ENCODE data around the gene GPR132.

DNA sequence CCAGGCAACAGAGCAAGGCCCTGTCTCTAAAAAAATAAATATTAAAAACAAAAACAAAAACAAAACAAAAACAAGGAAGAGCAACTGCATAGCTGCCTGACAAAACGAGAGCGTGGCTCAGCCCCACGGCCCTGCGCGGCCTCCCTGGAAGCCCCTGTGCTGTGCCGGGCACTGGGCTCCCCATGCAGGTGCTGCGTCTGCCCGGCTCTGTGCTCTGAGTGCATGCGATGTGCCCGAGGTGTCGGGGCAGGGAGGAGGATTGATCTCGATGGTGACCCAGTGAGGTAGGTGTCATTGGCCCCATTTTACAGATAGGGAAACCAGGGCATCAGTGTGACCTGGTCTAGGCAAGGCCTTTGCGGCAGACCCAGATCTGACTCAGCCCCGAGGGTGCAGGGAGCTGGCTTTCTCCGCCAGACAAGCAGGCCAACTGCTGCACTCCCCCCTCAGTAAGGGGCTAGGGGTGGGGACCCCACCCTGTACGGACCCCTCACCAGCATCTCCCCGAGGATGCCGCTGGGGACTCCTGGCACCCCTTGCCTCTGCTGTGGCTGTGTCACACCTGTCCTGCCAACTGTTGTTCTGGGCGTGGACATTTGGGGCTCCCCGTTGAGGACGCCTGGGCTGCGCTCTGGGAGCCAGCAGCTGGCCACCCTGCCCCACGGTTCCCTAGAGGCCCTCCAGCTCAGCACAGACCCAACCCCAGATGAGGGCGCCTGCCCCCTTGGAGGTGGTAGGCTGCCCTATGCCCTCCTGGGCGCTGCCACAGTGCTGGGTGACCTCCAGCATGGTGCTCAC is 15.3 kb downstream of the GPR132 start:
- TF ChIP-seq CTCF (IDR thresholded peaks at IDR 0.05): no peak
- TF ChIP-seq POLR2AphosphoS5 (IDR thresholded peaks at IDR 0.05): no peak

Measured in prostate gland (tissue), 2 donors.